Panc1 (cell line): ENCODE results near the gene ZNF521.

ENCODE experiments used
- POLR2AphosphoS5 ChIP-seq: IDR thresholded peaks from 2 replicates; pipeline ENCODE4 v1.6.1; 2012; ENCODE audit warnings: mild to moderate bottlenecking, low read depth, low read length, moderate library complexity
- SIN3A ChIP-seq: IDR thresholded peaks from 2 replicates; pipeline ENCODE4 v1.6.1; 2012; ENCODE audit warnings: low read depth, mild to moderate bottlenecking, low read length, moderate library complexity, borderline replicate concordance; ENCODE audit not compliant: insufficient read depth
- TF ChIP-seq, protein P1 (sequence below): fragments of 450-650 bp; IDR thresholded peaks from 2 replicates; pipeline ENCODE4 v1.5.1; 2017; ENCODE audit warnings: mild to moderate bottlenecking
- TF ChIP-seq, protein P2 (sequence below), 2 experiments: IDR thresholded peaks; 2 replicates each; pipeline ENCODE4 v1.6.1; 2011 to 2012; ENCODE audit warnings: low read depth in 2 of 2, control low read depth in 1 of 2, low read length in 1 of 2, mild to moderate bottlenecking in 1 of 2, moderate library complexity in 1 of 2; ENCODE audit not compliant: insufficient read depth in 1 of 2

DNA sequence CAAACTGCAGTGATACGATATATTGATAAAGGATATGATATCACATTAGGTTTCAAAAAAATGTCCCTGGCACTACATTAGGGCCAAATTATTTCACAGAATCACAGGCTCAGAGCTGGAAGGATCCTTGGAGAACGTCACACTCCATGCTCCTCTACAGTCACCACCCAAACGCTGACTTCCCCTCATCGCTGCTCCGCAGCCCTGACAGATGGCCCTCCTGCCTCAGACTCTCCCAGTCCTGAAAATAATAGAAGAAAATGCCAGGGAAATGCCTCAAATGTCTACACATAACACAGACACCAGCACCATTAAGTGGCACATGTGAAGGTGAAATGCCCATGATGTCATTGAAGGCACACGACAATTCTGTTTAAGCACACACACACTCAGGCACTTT is 72.0 kb downstream of the ZNF521 start:
- TF ChIP-seq, protein P1, sequence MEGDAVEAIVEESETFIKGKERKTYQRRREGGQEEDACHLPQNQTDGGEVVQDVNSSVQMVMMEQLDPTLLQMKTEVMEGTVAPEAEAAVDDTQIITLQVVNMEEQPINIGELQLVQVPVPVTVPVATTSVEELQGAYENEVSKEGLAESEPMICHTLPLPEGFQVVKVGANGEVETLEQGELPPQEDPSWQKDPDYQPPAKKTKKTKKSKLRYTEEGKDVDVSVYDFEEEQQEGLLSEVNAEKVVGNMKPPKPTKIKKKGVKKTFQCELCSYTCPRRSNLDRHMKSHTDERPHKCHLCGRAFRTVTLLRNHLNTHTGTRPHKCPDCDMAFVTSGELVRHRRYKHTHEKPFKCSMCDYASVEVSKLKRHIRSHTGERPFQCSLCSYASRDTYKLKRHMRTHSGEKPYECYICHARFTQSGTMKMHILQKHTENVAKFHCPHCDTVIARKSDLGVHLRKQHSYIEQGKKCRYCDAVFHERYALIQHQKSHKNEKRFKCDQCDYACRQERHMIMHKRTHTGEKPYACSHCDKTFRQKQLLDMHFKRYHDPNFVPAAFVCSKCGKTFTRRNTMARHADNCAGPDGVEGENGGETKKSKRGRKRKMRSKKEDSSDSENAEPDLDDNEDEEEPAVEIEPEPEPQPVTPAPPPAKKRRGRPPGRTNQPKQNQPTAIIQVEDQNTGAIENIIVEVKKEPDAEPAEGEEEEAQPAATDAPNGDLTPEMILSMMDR, result no peak
- no peak for TF ChIP-seq SIN3A
- no peak for TF ChIP-seq POLR2AphosphoS5
- TF ChIP-seq, protein P2, sequence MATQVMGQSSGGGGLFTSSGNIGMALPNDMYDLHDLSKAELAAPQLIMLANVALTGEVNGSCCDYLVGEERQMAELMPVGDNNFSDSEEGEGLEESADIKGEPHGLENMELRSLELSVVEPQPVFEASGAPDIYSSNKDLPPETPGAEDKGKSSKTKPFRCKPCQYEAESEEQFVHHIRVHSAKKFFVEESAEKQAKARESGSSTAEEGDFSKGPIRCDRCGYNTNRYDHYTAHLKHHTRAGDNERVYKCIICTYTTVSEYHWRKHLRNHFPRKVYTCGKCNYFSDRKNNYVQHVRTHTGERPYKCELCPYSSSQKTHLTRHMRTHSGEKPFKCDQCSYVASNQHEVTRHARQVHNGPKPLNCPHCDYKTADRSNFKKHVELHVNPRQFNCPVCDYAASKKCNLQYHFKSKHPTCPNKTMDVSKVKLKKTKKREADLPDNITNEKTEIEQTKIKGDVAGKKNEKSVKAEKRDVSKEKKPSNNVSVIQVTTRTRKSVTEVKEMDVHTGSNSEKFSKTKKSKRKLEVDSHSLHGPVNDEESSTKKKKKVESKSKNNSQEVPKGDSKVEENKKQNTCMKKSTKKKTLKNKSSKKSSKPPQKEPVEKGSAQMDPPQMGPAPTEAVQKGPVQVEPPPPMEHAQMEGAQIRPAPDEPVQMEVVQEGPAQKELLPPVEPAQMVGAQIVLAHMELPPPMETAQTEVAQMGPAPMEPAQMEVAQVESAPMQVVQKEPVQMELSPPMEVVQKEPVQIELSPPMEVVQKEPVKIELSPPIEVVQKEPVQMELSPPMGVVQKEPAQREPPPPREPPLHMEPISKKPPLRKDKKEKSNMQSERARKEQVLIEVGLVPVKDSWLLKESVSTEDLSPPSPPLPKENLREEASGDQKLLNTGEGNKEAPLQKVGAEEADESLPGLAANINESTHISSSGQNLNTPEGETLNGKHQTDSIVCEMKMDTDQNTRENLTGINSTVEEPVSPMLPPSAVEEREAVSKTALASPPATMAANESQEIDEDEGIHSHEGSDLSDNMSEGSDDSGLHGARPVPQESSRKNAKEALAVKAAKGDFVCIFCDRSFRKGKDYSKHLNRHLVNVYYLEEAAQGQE (IDR thresholded peaks at IDR 0.05; ENCODE audit: insufficient read depth in 1 of 2, low read depth in 2 of 2, low read length in 1 of 2), result no peak
